K562 (cell line): ENCODE results near the gene CEP295NL.
A peak's percentile ranks its signal among the peaks of the same experiment; 100 is the strongest.

Experiments used
- EZH2 ChIP-seq: IDR thresholded peaks from 2 replicates; pipeline ENCODE4 v1.6.1; 2012; ENCODE audit warnings: low read depth, mild to moderate bottlenecking, inconsistent platforms, low read length, borderline replicate concordance
- GABPA ChIP-seq: fragments of 200-800 bp; sonication (Bioruptor generic); conservative IDR thresholded peaks from 2 replicates; pipeline ENCODE4 v1.6.1; 2016; ENCODE audit warnings: low read depth, missing genetic modification characterization, missing compliant biosample characterization
- SMC3 ChIP-seq: conservative IDR thresholded peaks from 2 replicates; pipeline ENCODE4 v1.6.1; 2011; ENCODE audit warnings: low read depth, low read length, improper control_type of control experiment; ENCODE audit not compliant: insufficient read depth

DNA sequence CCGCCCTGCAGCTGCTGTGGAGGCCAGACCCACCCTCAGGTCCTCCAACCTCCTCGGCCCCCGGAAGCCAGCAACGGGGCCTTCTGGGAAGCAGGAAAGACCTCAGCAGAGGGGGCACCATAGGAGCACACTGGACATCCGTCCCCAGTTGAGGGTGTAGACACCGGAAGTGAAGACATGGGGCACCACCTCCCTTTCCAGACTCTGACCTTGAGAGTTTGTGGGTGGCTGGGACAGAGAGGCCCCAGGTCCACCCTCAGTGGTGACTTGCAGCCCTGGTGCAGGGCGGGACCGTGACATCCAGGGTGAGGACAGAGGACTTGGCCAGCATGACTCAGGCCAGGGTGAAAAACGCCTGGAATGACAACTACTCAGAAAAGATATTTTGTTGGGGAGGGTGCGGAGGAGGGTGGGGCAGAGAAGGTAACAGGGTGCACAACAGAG, 19.9 kb downstream of the CEP295NL start:
- TF ChIP-seq SMC3 (no peak), GABPA (tag) (peak; percentile 90), EZH2 (no peak)
